WTC11 (cell line): Measurements from ENCODE around the gene CYP39A1. TPM values are rescaled to one million over a fixed set of nuclear protein-coding genes. Genes with fewer than 3 reads are reported as not detected.

Experiments used
- ATAC-seq: fragments of 200-7000 bp; cut with Tn5 transposase; 2 replicates; pipeline ENCODE4 v1.10.0; 2021; ENCODE audit warnings: mild to moderate bottlenecking, moderate library complexity
- CTCF ChIA-PET: fragments of 300-600 bp; sonication (Branson Sonifier 250); formaldehyde crosslinking; loops from one replicate; lab custom pipeline; 2021; ENCODE audit warnings: antibody characterized with exemption; lab: Charles Lee
- POLR2A ChIA-PET: fragments of 350-600 bp; sonication (Branson Sonifier 250); formaldehyde crosslinking; loops from one replicate; lab custom pipeline; 2021; ENCODE audit warnings: antibody characterized with exemption; lab: Charles Lee
- DNase-seq: peaks from one replicate; pipeline ENCODE4 v3.0.0; 2021; ENCODE audit warnings: low spot score
- H3K27ac Mint-ChIP-seq: 2 replicates; pipeline ENCODE4 v1.8.0; 2021; ENCODE audit warnings: mixed read lengths
- H3K27me3 Mint-ChIP-seq: 2 replicates; pipeline ENCODE4 v1.8.0; 2021; ENCODE audit warnings: low read depth, mild to moderate bottlenecking, moderate library complexity, mixed read lengths
- H3K36me3 Mint-ChIP-seq: 2 replicates; pipeline ENCODE4 v1.8.0; 2021; ENCODE audit warnings: mixed read lengths
- H3K4me1 Mint-ChIP-seq: 2 replicates; pipeline ENCODE4 v1.8.0; 2022; ENCODE audit warnings: mixed read lengths
- H3K4me3 Mint-ChIP-seq: 2 replicates; pipeline ENCODE4 v1.8.0; 2021; ENCODE audit warnings: mild to moderate bottlenecking, moderate library complexity, mixed read lengths
- H3K9me3 Mint-ChIP-seq: 2 replicates; pipeline ENCODE4 v1.8.0; 2021; ENCODE audit warnings: mixed read lengths
- AR ChIP-seq: fragments of 250-450 bp; sonication (Bioruptor Pico); IDR thresholded peaks from 2 replicates; pipeline ENCODE4 v1.9.0; 2021; ENCODE audit warnings: mild to moderate bottlenecking
- ATF3 ChIP-seq: sonication (generic); formaldehyde crosslinking; conservative IDR thresholded peaks from 2 replicates; pipeline ENCODE4 v1.8.1; 2022; ENCODE audit warnings: mild to moderate bottlenecking, missing genetic modification reagents
- CBFB ChIP-seq: sonication (generic); formaldehyde crosslinking; IDR thresholded peaks from 2 replicates; pipeline ENCODE4 v1.8.1; 2022; ENCODE audit warnings: mild to moderate bottlenecking, low read depth, missing genetic modification reagents
- FOXP1 ChIP-seq: sonication (generic); formaldehyde crosslinking; IDR thresholded peaks from 2 replicates; pipeline ENCODE4 v1.8.0; 2022; ENCODE audit warnings: missing genetic modification reagents, mild to moderate bottlenecking, moderate library complexity, borderline replicate concordance
- FOXP4 ChIP-seq: sonication (generic); formaldehyde crosslinking; IDR thresholded peaks from 2 replicates; pipeline ENCODE4 v1.8.0; 2022; ENCODE audit warnings: mild to moderate bottlenecking, missing genetic modification reagents
- GABPB1 ChIP-seq: sonication (generic); formaldehyde crosslinking; IDR thresholded peaks from 2 replicates; pipeline ENCODE4 v1.8.1; 2023; ENCODE audit warnings: mild to moderate bottlenecking, missing genetic modification reagents
- GRHL2 ChIP-seq: fragments of 250-450 bp; sonication (Bioruptor Pico); IDR thresholded peaks from 2 replicates; pipeline ENCODE4 v1.8.0; 2022; ENCODE audit warnings: mild to moderate bottlenecking, moderate library complexity; ENCODE audit not compliant: insufficient replicate concordance, severe bottlenecking
- HMGA2 ChIP-seq: fragments of 250-450 bp; sonication (Bioruptor Pico); IDR thresholded peaks from 2 replicates; pipeline ENCODE4 v1.4.0; 2021; ENCODE audit warnings: mild to moderate bottlenecking, moderate library complexity
- JAZF1 ChIP-seq: fragments of 250-450 bp; sonication (Bioruptor Pico); IDR thresholded peaks from 2 replicates; pipeline ENCODE4 v1.9.0; 2021; ENCODE audit warnings: moderate library complexity, mild to moderate bottlenecking, inconsistent platforms
- MYBL2 ChIP-seq: sonication (generic); formaldehyde crosslinking; IDR thresholded peaks from 2 replicates; pipeline ENCODE4 v1.8.1; 2023; ENCODE audit warnings: mild to moderate bottlenecking, moderate library complexity, missing genetic modification reagents
- OVOL2 ChIP-seq: fragments of 250-450 bp; sonication (Bioruptor Pico); IDR thresholded peaks from 2 replicates; pipeline ENCODE4 v1.9.0; 2021; ENCODE audit warnings: mild to moderate bottlenecking, borderline replicate concordance
- PRRX2 ChIP-seq: fragments of 250-450 bp; sonication (Bioruptor Pico); IDR thresholded peaks from 2 replicates; pipeline ENCODE4 v1.8.0; 2021; ENCODE audit warnings: mild to moderate bottlenecking
- RELA ChIP-seq: sonication (generic); formaldehyde crosslinking; IDR thresholded peaks from 2 replicates; pipeline ENCODE4 v1.8.1; 2022; ENCODE audit warnings: missing genetic modification reagents, mild to moderate bottlenecking, borderline replicate concordance
- RORB ChIP-seq: fragments of 250-450 bp; sonication (Bioruptor Pico); IDR thresholded peaks from 2 replicates; pipeline ENCODE4 v1.9.0; 2021; ENCODE audit warnings: mild to moderate bottlenecking
- SMAD4 ChIP-seq: sonication (generic); formaldehyde crosslinking; IDR thresholded peaks from 2 replicates; pipeline ENCODE4 v1.8.0; 2022; ENCODE audit warnings: mild to moderate bottlenecking, missing genetic modification reagents
- SP1 ChIP-seq: sonication (generic); formaldehyde crosslinking; conservative IDR thresholded peaks from 2 replicates; pipeline ENCODE4 v1.8.1; 2022; ENCODE audit warnings: missing genetic modification reagents
- TCF7 ChIP-seq: sonication (generic); formaldehyde crosslinking; IDR thresholded peaks from 2 replicates; pipeline ENCODE4 v1.8.0; 2022; ENCODE audit warnings: mild to moderate bottlenecking, low read depth, missing genetic modification reagents, moderate library complexity
- ZBTB21 ChIP-seq: sonication (generic); formaldehyde crosslinking; IDR thresholded peaks from 2 replicates; pipeline ENCODE4 v1.8.1; 2023; ENCODE audit warnings: mild to moderate bottlenecking, missing genetic modification reagents, borderline replicate concordance
- ZNF121 ChIP-seq: sonication (generic); formaldehyde crosslinking; IDR thresholded peaks from 2 replicates; pipeline ENCODE4 v1.8.0; 2023; ENCODE audit warnings: missing genetic modification reagents
- ZNF138 ChIP-seq: sonication (generic); formaldehyde crosslinking; conservative IDR thresholded peaks from 2 replicates; pipeline ENCODE4 v1.8.1; 2022; ENCODE audit warnings: mild to moderate bottlenecking, moderate library complexity, missing genetic modification reagents
- ZNF219 ChIP-seq: sonication (generic); formaldehyde crosslinking; IDR thresholded peaks from 2 replicates; pipeline ENCODE4 v1.8.0; 2023; ENCODE audit warnings: missing genetic modification reagents, mild to moderate bottlenecking, borderline replicate concordance
- ZNF263 ChIP-seq: sonication (generic); formaldehyde crosslinking; IDR thresholded peaks from 2 replicates; pipeline ENCODE4 v1.8.1; 2022; ENCODE audit warnings: low read depth, mild to moderate bottlenecking, moderate library complexity, missing genetic modification reagents
- total RNA-seq: library from RNA; stranded (reverse); gene quantifications from 3 replicates; pipeline ENCODE4 v1.2.3, GENCODE V29; 2021
- TF ChIP-seq, protein P1 (sequence below): sonication (generic); formaldehyde crosslinking; IDR thresholded peaks from 2 replicates; pipeline ENCODE4 v1.8.1; 2023; ENCODE audit warnings: mild to moderate bottlenecking, missing genetic modification reagents
- TF ChIP-seq, protein P2 (sequence below): sonication (generic); formaldehyde crosslinking; IDR thresholded peaks from 2 replicates; pipeline ENCODE4 v1.8.1; 2023; ENCODE audit warnings: mild to moderate bottlenecking, missing genetic modification reagents, borderline replicate concordance
- TF ChIP-seq, protein P3 (sequence below): sonication (generic); formaldehyde crosslinking; IDR thresholded peaks from 2 replicates; pipeline ENCODE4 v1.8.1; 2022; ENCODE audit warnings: missing genetic modification reagents, borderline replicate concordance

Gene CYP39A1
- total RNA-seq, 1 experiment from 2014 or later = 1.6 TPM

DNA sequence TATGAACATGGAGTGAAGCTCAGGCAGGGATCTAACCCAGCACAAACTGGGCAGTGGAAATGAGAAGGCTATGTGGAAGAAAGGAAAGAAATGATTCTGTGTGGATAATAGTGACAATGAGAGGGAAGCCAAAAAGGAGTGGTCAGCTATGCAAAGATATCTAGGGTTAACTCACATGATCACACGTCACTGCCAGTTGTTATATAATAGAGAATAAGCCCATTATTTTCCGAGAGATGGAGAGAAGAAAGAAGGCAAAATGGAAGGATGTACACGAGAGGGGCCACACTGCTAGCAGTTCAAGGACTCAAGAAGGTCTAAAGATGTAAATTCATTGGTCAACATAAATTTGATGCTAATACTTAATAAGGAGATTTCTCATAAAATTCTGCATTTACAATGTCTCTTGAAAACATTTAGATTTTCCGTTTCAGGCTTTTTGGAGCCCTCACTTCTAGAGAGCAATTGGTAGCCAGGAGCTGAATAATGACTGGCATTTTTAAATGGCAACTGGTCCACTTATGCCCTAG lies 142.6 kb downstream of the CYP39A1 start:
- H3K27me3 Mint-ChIP-seq = no peaks in the 10 kb centered on the region
- TF ChIP-seq, protein P1, sequence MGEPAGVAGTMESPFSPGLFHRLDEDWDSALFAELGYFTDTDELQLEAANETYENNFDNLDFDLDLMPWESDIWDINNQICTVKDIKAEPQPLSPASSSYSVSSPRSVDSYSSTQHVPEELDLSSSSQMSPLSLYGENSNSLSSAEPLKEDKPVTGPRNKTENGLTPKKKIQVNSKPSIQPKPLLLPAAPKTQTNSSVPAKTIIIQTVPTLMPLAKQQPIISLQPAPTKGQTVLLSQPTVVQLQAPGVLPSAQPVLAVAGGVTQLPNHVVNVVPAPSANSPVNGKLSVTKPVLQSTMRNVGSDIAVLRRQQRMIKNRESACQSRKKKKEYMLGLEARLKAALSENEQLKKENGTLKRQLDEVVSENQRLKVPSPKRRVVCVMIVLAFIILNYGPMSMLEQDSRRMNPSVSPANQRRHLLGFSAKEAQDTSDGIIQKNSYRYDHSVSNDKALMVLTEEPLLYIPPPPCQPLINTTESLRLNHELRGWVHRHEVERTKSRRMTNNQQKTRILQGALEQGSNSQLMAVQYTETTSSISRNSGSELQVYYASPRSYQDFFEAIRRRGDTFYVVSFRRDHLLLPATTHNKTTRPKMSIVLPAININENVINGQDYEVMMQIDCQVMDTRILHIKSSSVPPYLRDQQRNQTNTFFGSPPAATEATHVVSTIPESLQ (CRISPR knock-in tag) = no peak
- TF ChIP-seq SMAD4 (CRISPR knock-in tag) (no peak), AR (CRISPR knock-in tag) (no peak), ZBTB21 (CRISPR knock-in tag) (no peak), CBFB (CRISPR knock-in tag) (no peak), RELA (no peak), RORB (CRISPR knock-in tag) (no peak), FOXP1 (CRISPR knock-in tag) (no peak), HMGA2 (no peak), GRHL2 (no peak), ZNF121 (no peak), JAZF1 (CRISPR knock-in tag) (no peak), GABPB1 (CRISPR knock-in tag) (no peak), ATF3 (CRISPR knock-in tag) (no peak), TCF7 (CRISPR knock-in tag) (no peak), ZNF263 (CRISPR knock-in tag) (no peak)
- TF ChIP-seq, protein P2, sequence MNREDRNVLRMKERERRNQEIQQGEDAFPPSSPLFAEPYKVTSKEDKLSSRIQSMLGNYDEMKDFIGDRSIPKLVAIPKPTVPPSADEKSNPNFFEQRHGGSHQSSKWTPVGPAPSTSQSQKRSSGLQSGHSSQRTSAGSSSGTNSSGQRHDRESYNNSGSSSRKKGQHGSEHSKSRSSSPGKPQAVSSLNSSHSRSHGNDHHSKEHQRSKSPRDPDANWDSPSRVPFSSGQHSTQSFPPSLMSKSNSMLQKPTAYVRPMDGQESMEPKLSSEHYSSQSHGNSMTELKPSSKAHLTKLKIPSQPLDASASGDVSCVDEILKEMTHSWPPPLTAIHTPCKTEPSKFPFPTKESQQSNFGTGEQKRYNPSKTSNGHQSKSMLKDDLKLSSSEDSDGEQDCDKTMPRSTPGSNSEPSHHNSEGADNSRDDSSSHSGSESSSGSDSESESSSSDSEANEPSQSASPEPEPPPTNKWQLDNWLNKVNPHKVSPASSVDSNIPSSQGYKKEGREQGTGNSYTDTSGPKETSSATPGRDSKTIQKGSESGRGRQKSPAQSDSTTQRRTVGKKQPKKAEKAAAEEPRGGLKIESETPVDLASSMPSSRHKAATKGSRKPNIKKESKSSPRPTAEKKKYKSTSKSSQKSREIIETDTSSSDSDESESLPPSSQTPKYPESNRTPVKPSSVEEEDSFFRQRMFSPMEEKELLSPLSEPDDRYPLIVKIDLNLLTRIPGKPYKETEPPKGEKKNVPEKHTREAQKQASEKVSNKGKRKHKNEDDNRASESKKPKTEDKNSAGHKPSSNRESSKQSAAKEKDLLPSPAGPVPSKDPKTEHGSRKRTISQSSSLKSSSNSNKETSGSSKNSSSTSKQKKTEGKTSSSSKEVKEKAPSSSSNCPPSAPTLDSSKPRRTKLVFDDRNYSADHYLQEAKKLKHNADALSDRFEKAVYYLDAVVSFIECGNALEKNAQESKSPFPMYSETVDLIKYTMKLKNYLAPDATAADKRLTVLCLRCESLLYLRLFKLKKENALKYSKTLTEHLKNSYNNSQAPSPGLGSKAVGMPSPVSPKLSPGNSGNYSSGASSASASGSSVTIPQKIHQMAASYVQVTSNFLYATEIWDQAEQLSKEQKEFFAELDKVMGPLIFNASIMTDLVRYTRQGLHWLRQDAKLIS (CRISPR knock-in tag) = no peak

DNA sequence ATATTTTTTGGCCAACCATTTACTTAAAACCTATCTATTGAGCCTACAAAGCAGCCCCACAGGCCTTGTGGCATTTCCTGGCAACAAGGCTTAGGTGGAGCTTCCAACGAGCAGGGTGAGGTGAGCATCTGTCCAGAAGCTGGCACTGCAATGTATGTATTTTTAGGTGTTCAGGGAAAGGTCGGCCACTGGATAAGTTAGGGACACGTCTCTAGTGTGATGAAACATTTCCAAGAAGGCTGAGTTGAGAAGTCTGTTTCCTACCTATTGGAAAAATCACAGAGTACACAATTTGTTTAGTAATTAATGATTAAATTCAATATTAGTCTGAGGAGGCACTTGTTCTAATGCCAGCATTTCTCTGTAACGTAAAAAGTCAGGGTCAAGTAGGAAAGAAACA lies 143.6 kb downstream of the CYP39A1 start:
- POLR2A ChIA-PET = no interaction called here
- TF ChIP-seq PRRX2 (no peak), ZNF219 (CRISPR knock-in tag) (no peak), FOXP4 (CRISPR knock-in tag) (no peak), RORB (CRISPR knock-in tag) (no peak), SP1 (no peak), MYBL2 (CRISPR knock-in tag) (no peak), ZNF138 (CRISPR knock-in tag) (no peak), OVOL2 (no peak)
- TF ChIP-seq, protein P3, sequence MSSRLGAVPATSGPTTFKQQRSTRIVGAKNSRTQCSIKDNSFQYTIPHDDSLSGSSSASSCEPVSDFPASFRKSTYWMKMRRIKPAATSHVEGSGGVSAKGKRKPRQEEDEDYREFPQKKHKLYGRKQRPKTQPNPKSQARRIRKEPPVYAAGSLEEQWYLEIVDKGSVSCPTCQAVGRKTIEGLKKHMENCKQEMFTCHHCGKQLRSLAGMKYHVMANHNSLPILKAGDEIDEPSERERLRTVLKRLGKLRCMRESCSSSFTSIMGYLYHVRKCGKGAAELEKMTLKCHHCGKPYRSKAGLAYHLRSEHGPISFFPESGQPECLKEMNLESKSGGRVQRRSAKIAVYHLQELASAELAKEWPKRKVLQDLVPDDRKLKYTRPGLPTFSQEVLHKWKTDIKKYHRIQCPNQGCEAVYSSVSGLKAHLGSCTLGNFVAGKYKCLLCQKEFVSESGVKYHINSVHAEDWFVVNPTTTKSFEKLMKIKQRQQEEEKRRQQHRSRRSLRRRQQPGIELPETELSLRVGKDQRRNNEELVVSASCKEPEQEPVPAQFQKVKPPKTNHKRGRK = no peak

More for the DNA sequence above, 142.6 kb downstream of the CYP39A1 start:
- ATAC-seq = no peak
- CTCF ChIA-PET = no interaction called here
- no peak for DNase-seq
- H3K9me3 Mint-ChIP-seq = no peaks in the 10 kb centered on the region
- no peak overlapping the region for H3K4me3 Mint-ChIP-seq
- H3K27ac Mint-ChIP-seq = no peak overlapping the region
- POLR2A ChIA-PET = no interaction called here
- H3K36me3 Mint-ChIP-seq = no peaks in the 10 kb centered on the region
- H3K4me1 Mint-ChIP-seq = no peaks in the 10 kb centered on the region

More for the DNA sequence above, 143.6 kb downstream of the CYP39A1 start:
- ATAC-seq (no peak), DNase-seq (no peak)
- Mint-ChIP-seq H3K4me1 (no peaks in the 10 kb centered on the region), H3K9me3 (no peaks in the 10 kb centered on the region), H3K36me3 (no peaks in the 10 kb centered on the region), H3K4me3 (no peak overlapping the region), H3K27me3 (no peaks in the 10 kb centered on the region), H3K27ac (no peak overlapping the region)
- CTCF ChIA-PET = no interaction called here
